HG03135 (cell line): ENCODE measurements around the gene PRRC1.

ENCODE experiments used
- ATAC-seq: cut with Tn5 transposase; IDR thresholded peaks from one replicate; pipeline ENCODE4 v1.9.1; 2021; ENCODE audit warnings: mild to moderate bottlenecking, moderate library complexity; ENCODE audit not compliant: unreplicated experiment

PRRC1 gene

GRCh38 chr5:127574852-127575679 is 57.6 kb downstream of the PRRC1 start:
- no peak for ATAC-seq

GRCh38 chr5:127577458-127577857 is 60.0 kb downstream of the PRRC1 start:
- ATAC-seq, result no peak

GRCh38 chr5:127580731-127581130 is 63.3 kb downstream of the PRRC1 start:
- ATAC-seq, result no peak

GRCh38 chr5:127581450-127581849 is 64.0 kb downstream of the PRRC1 start:
- no peak for ATAC-seq

GRCh38 chr5:127582773-127583370 is 65.4 kb downstream of the PRRC1 start:
- ATAC-seq, result no peak

- no peak for ATAC-seq
Measured at GRCh38 chr5:127583866-127584265, 66.4 kb downstream of the PRRC1 start.

- ATAC-seq, result peak; percentile 8
Measured at GRCh38 chr5:127585661-127586060, 68.2 kb downstream of the PRRC1 start.

- peak; percentile 86 for ATAC-seq
Measured at GRCh38 chr5:127586066-127586770, 68.8 kb downstream of the PRRC1 start.

GRCh38 chr5:127586811-127587210 is 69.4 kb downstream of the PRRC1 start:
- ATAC-seq, result peak; percentile 45

- peak; percentile 0 for ATAC-seq
Measured at GRCh38 chr5:127587246-127587917, 69.9 kb downstream of the PRRC1 start.

- no peak for ATAC-seq
Measured at GRCh38 chr5:127588368-127588767, 70.9 kb downstream of the PRRC1 start.

- no peak for ATAC-seq
Measured at GRCh38 chr5:127589309-127590030, 72.0 kb downstream of the PRRC1 start.

- no peak for ATAC-seq
Measured at GRCh38 chr5:127590156-127590722, 72.8 kb downstream of the PRRC1 start.

GRCh38 chr5:127595484-127596368 is 78.3 kb downstream of the PRRC1 start:
- ATAC-seq, result no peak

- ATAC-seq, result no peak
Measured at GRCh38 chr5:127596501-127596900, 79.1 kb downstream of the PRRC1 start.

- no peak for ATAC-seq
Measured at GRCh38 chr5:127599320-127599719, 81.9 kb downstream of the PRRC1 start.

GRCh38 chr5:127599847-127600246 is 82.4 kb downstream of the PRRC1 start:
- ATAC-seq, result no peak

GRCh38 chr5:127601111-127601510 is 83.7 kb downstream of the PRRC1 start:
- ATAC-seq, result no peak

GRCh38 chr5:127601601-127602000 is 84.2 kb downstream of the PRRC1 start:
- ATAC-seq, result no peak
